ENCODE measurements around the gene WDCP. TPM values are rescaled to one million over a fixed set of nuclear protein-coding genes. Genes with fewer than 3 reads are reported as not detected.

Gene WDCP
- polyA plus RNA-seq, 1 donor from 2014 or later = 15.7 TPM

DNA sequence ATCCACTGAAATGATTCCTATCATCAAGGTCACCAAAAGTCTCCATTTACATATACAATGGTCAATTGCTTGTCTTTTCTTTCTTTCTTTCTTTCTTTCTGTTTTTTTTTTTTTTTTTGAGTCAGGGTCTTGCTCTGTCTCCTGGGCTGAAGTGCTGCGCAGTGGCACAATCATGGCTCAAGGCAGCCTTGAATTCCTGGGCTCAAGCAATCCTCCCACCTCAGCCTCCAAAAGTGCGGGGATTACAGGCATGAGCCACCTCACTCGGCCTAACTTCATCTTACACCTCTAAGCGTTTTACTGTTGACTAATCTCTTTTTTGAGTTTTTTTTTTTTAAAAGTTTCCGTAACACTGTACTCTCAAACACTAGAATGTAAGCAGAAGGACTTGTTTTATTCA is 28.1 kb upstream of the WDCP start:
- H4K20me1 ChIP-seq (ENCODE audit: insufficient read depth) = no peaks in the 10 kb centered on the region
- no peaks in the 10 kb centered on the region for H3K27me3 ChIP-seq (ENCODE audit: insufficient read depth, low read depth, low read length)
- peak overlapping the region; percentile 60 for H3K4me2 ChIP-seq (ENCODE audit: low read length)
- no peaks in the 10 kb centered on the region for H3F3A ChIP-seq (ENCODE audit: insufficient read depth, low read length, poor library complexity, severe bottlenecking)
- peak overlapping the region; percentile 83 for H3K4me3 ChIP-seq (ENCODE audit: low read length)
- TF ChIP-seq EP300 (conservative IDR thresholded peaks at IDR 0.05; ENCODE audit: poor library complexity, severe bottlenecking) (no peak), POLR2AphosphoS5 (IDR thresholded peaks at IDR 0.05) (no peak), RAD21 (conservative IDR thresholded peaks at IDR 0.05) (no peak), MXI1 (conservative IDR thresholded peaks at IDR 0.05; ENCODE audit: poor library complexity, severe bottlenecking) (no peak), SMC3 (conservative IDR thresholded peaks at IDR 0.05; ENCODE audit: poor library complexity) (no peak), EZH2 (IDR thresholded peaks at IDR 0.05; ENCODE audit: borderline replicate concordance, insufficient read depth, low read length, poor library complexity, severe bottlenecking) (no peak), TAF1 (IDR thresholded peaks at IDR 0.05; ENCODE audit: low read depth) (no peak)
- TF ChIP-seq, protein P1, sequence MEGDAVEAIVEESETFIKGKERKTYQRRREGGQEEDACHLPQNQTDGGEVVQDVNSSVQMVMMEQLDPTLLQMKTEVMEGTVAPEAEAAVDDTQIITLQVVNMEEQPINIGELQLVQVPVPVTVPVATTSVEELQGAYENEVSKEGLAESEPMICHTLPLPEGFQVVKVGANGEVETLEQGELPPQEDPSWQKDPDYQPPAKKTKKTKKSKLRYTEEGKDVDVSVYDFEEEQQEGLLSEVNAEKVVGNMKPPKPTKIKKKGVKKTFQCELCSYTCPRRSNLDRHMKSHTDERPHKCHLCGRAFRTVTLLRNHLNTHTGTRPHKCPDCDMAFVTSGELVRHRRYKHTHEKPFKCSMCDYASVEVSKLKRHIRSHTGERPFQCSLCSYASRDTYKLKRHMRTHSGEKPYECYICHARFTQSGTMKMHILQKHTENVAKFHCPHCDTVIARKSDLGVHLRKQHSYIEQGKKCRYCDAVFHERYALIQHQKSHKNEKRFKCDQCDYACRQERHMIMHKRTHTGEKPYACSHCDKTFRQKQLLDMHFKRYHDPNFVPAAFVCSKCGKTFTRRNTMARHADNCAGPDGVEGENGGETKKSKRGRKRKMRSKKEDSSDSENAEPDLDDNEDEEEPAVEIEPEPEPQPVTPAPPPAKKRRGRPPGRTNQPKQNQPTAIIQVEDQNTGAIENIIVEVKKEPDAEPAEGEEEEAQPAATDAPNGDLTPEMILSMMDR (IDR thresholded peaks at IDR 0.05; ENCODE audit: poor library complexity, severe bottlenecking) = no peak
- TF ChIP-seq, protein P2, sequence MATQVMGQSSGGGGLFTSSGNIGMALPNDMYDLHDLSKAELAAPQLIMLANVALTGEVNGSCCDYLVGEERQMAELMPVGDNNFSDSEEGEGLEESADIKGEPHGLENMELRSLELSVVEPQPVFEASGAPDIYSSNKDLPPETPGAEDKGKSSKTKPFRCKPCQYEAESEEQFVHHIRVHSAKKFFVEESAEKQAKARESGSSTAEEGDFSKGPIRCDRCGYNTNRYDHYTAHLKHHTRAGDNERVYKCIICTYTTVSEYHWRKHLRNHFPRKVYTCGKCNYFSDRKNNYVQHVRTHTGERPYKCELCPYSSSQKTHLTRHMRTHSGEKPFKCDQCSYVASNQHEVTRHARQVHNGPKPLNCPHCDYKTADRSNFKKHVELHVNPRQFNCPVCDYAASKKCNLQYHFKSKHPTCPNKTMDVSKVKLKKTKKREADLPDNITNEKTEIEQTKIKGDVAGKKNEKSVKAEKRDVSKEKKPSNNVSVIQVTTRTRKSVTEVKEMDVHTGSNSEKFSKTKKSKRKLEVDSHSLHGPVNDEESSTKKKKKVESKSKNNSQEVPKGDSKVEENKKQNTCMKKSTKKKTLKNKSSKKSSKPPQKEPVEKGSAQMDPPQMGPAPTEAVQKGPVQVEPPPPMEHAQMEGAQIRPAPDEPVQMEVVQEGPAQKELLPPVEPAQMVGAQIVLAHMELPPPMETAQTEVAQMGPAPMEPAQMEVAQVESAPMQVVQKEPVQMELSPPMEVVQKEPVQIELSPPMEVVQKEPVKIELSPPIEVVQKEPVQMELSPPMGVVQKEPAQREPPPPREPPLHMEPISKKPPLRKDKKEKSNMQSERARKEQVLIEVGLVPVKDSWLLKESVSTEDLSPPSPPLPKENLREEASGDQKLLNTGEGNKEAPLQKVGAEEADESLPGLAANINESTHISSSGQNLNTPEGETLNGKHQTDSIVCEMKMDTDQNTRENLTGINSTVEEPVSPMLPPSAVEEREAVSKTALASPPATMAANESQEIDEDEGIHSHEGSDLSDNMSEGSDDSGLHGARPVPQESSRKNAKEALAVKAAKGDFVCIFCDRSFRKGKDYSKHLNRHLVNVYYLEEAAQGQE (IDR thresholded peaks at IDR 0.05; ENCODE audit: borderline replicate concordance) = no peak
- no peaks in the 10 kb centered on the region for H3K9me3 ChIP-seq (ENCODE audit: low read length)
- no peaks in the 10 kb centered on the region for H3K36me3 ChIP-seq (ENCODE audit: insufficient read depth, low read length)
- H3K27ac ChIP-seq (ENCODE audit: low read length) = no peak overlapping the region
- H3K79me2 ChIP-seq (replicated peaks; ENCODE audit: insufficient read depth, low read length) = peaks cover 19% of the 10 kb centered on the region
- H3K9ac ChIP-seq (ENCODE audit: low read length) = peak overlapping the region; percentile 79
- no peaks in the 10 kb centered on the region for H3K9me2 ChIP-seq (ENCODE audit: insufficient read depth, low read length)
- H2AFZ ChIP-seq (ENCODE audit: low read depth, low read length) = no peak overlapping the region

DNA sequence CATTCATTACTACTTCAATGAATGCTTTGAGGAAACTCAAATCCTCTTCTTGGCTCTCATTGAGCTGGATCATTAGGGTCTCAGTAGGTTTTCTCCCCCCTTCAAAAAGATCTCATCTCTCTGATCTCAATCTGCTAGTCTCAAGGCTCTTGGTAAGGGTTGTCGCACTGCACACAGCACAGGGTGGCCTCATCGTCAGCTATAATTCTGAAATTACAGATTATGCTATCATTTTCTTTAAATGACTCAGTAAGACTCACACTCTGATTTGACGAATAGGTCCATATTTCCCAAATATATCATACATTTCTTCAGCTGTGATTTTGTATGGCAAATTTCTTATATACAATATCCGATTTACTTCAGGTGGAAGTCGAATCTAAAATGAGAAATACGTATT is 26.6 kb upstream of the WDCP start:
- Histone ChIP-seq H3K9me3 (ENCODE audit: low read length) (no peaks in the 10 kb centered on the region), H3F3A (ENCODE audit: insufficient read depth, low read length, poor library complexity, severe bottlenecking) (no peaks in the 10 kb centered on the region), H3K27ac (ENCODE audit: low read length) (no peak overlapping the region), H3K36me3 (ENCODE audit: insufficient read depth, low read length) (no peaks in the 10 kb centered on the region), H4K20me1 (ENCODE audit: insufficient read depth) (no peaks in the 10 kb centered on the region), H3K27me3 (ENCODE audit: insufficient read depth, low read depth, low read length) (no peaks in the 10 kb centered on the region), H3K79me2 (replicated peaks; ENCODE audit: insufficient read depth, low read length) (peaks cover 19% of the 10 kb centered on the region), H3K4me2 (ENCODE audit: low read length) (no peak overlapping the region), H3K9me2 (ENCODE audit: insufficient read depth, low read length) (no peaks in the 10 kb centered on the region), H2AFZ (ENCODE audit: low read depth, low read length) (no peak overlapping the region), H3K4me3 (ENCODE audit: low read length) (no peak overlapping the region), H3K9ac (ENCODE audit: low read length) (no peak overlapping the region)
- TF ChIP-seq, protein P1 (IDR thresholded peaks at IDR 0.05; ENCODE audit: poor library complexity, severe bottlenecking) = no peak
- no peak for TF ChIP-seq MXI1 (conservative IDR thresholded peaks at IDR 0.05; ENCODE audit: poor library complexity, severe bottlenecking)
- TF ChIP-seq, protein P2 (IDR thresholded peaks at IDR 0.05; ENCODE audit: borderline replicate concordance) = no peak
- no peak for TF ChIP-seq POLR2AphosphoS5 (IDR thresholded peaks at IDR 0.05)
- no peak for TF ChIP-seq EZH2 (IDR thresholded peaks at IDR 0.05; ENCODE audit: borderline replicate concordance, insufficient read depth, low read length, poor library complexity, severe bottlenecking)
- no peak for TF ChIP-seq TAF1 (IDR thresholded peaks at IDR 0.05; ENCODE audit: low read depth)
- TF ChIP-seq SMC3 (conservative IDR thresholded peaks at IDR 0.05; ENCODE audit: poor library complexity) = no peak
- no peak for TF ChIP-seq RAD21 (conservative IDR thresholded peaks at IDR 0.05)
- TF ChIP-seq EP300 (conservative IDR thresholded peaks at IDR 0.05; ENCODE audit: poor library complexity, severe bottlenecking) = no peak
